Nasal cavity respiratory epithelium epithelial cell of viscerocranial mucosa (primary cell): Measurements from ENCODE around the gene CACNG6. TPM values are rescaled to one million over a fixed set of nuclear protein-coding genes. Genes with fewer than 3 reads are reported as not detected.

ENCODE experiments used
- total RNA-seq: library from RNA; depleted of rRNA; stranded (reverse); fragments of >200 nt; gene quantifications from 2 replicates; pipeline ENCODE4 v1.2.3, GENCODE V29; 2014

Gene CACNG6
- not detected in 2 replicates for total RNA-seq

DNA sequence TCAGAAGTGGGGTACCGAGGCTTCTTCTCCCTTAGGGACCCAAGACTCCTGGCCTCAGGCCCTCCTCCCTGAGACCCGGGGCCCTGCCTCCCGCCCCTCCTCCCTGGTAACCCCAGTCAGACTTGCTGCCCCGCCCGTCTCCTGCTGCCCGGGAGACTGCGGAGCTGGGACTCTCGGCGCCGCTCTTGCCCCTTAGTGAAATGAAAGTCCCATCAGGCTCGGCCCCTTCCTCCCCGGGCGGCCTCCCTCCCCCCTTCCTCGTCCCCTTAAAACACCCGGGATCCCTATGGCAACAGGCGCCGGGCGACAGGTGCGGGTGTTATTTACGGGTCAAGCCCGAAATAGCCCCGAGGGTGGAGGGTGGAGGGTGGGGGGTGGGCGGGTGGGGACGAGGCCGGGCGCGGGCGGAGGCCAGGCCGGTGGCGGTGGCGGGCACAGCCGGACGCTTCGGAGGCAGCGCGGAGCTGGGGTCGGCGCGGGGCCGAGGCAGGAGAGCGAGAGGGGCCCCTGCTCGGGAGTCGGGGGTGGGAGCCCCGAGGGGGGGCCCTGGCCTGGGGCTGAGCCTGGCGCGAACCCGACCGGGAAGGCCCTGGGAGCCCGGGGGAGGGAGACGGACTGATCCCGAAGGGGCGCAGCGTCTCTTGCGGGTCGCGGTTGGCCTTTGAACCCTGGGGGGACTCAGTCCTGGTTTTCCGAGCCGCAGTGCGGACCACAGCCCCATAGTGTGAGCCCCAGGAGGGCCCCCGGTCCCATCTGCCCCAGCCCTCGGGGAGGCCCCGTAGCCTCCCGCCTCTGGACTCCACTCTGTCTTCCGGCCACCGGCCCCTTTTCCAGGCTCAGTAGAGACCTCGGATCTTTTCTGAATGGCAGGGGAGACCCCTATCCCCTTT lies at the start of gene CACNG6:
Gene CACNG6, plus strand, starts transcription at position 414 of the 890 bp plus-strand sequence. CDS start 1,241 bp downstream, outside the sequence.

DNA sequence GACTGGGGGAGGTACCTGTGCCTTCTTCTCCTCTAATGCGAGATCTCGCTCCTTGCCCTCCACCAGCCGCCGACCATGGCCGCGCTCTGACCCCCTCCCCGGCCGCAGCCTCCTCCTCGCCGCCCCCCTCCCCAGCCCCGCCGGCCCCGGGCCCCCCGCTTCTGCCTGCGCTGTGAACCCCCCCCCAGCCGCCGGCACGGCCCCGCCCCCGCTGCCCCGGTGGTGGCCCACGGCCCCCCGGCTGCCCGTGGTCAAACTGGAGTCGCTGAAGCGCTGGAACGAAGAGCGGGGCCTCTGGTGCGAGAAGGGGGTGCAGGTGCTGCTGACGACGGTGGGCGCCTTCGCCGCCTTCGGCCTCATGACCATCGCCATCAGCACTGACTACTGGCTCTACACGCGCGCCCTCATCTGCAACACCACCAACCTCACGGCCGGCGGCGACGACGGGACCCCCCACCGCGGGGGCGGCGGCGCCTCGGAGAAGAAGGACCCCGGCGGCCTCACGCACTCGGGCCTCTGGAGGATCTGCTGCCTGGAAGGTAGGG lies 28.5 kb upstream of the CACNG6 start, which contains the start of gene CACNG8:
Gene CACNG8, plus strand, starts transcription at position 51 of the 545 bp plus-strand sequence.

Other genes starting within 250 kb of the CACNG6 start
- under 0.01 and 0.07 TPM in 2 replicates for gene NLRP12, start 167.3 kb upstream of the CACNG6 start, total RNA-seq
- 2.4 and 13.2 TPM in 2 replicates for gene MYADM, start 123.8 kb upstream of the CACNG6 start, total RNA-seq
- gene PRKCG, start 109.4 kb upstream of the CACNG6 start, total RNA-seq, result not detected in 2 replicates
- gene CACNG7, start 82.4 kb upstream of the CACNG6 start, total RNA-seq, result not detected in 2 replicates
- under 0.01 TPM in 2 replicates for gene CACNG8, start 28.7 kb upstream of the CACNG6 start, total RNA-seq
- gene VSTM1, start 72.3 kb downstream of the CACNG6 start, total RNA-seq, result not detected in 2 replicates
- not detected in 2 replicates for gene TARM1, start 89.7 kb downstream of the CACNG6 start, total RNA-seq
- 0.07 and 1.0 TPM in 2 replicates for gene OSCAR, start 109.2 kb downstream of the CACNG6 start, total RNA-seq
- gene NDUFA3, start 111.2 kb downstream of the CACNG6 start, total RNA-seq, result 7.9 and 16.9 TPM in 2 replicates
- gene TFPT, start 124.0 kb downstream of the CACNG6 start, total RNA-seq, result 7.2 and 7.3 TPM in 2 replicates
- gene PRPF31, start 124.1 kb downstream of the CACNG6 start, total RNA-seq, result 35.2 and 46.6 TPM in 2 replicates
- gene CNOT3, start 146.1 kb downstream of the CACNG6 start, total RNA-seq, result 10.3 and 25.8 TPM in 2 replicates
- 4.6 and 9.9 TPM in 2 replicates for gene LENG1, start 168.1 kb downstream of the CACNG6 start, total RNA-seq
- gene TMC4, start 181.5 kb downstream of the CACNG6 start, total RNA-seq, result 26.7 and 71.6 TPM in 2 replicates
- gene MBOAT7, start 197.9 kb downstream of the CACNG6 start, total RNA-seq, result 13.3 and 37.7 TPM in 2 replicates
- 49.3 and 58.8 TPM in 2 replicates for gene TSEN34, start 199.7 kb downstream of the CACNG6 start, total RNA-seq
- 1,225 and 1,614 TPM in 2 replicates for gene RPS9, start 209.2 kb downstream of the CACNG6 start, total RNA-seq
- not detected in 2 replicates for gene LILRB3, start 231.4 kb downstream of the CACNG6 start, total RNA-seq